Measurements from ENCODE around the gene ASF1B. TPM values are rescaled to one million over a fixed set of nuclear protein-coding genes. Genes with fewer than 3 reads are reported as not detected.

Gene ASF1B
- total and polyA plus RNA-seq, 4 donors: 2.4 to 5.9 (median 3.8) TPM

- Histone ChIP-seq H3K36me3 (ENCODE audit: control insufficient read depth in 4 of 4, insufficient read depth in 4 of 4, low read length in 4 of 4) (no peaks in the 10 kb centered on the region), H3K27ac (ENCODE audit: low read depth in 1 of 2, low read length in 1 of 2) (no peak overlapping the region), H3K9ac (ENCODE audit: insufficient read depth in 1 of 2, low read length in 2 of 2) (no peak overlapping the region), H3K9me3 (ENCODE audit: control insufficient read depth in 4 of 4, insufficient read depth in 3 of 4, low read length in 3 of 4) (no peaks in the 10 kb centered on the region), H3K27me3 (ENCODE audit: control insufficient read depth in 3 of 3, insufficient read depth in 3 of 3, low read length in 2 of 3) (no peaks in the 10 kb centered on the region), H3K4me3 (no peak overlapping the region), H3K4me1 (ENCODE audit: control insufficient read depth in 5 of 5, insufficient read depth in 5 of 5, low read length in 5 of 5) (peaks cover 0 to 24% (median 10%) of the 10 kb centered on the region in 5 donors)
- ATAC-seq (ENCODE audit: insufficient read depth, low FRiP score) (no peak), DNase-seq (no peak)
- no peak for TF ChIP-seq CTCF (IDR thresholded peaks at IDR 0.05; ENCODE audit: control extremely low read depth, extremely low read depth)
- WGBS, 2 donors: 82 to 84% methylated on average over 6 of the region's 6 CpGs
Observed at GRCh38 chr19:14145381-14145780, 9.0 kb upstream of the ASF1B start.

- ATAC-seq (ENCODE audit: insufficient read depth, low FRiP score): no peak
- no peak for DNase-seq
- TF ChIP-seq CTCF (IDR thresholded peaks at IDR 0.05; ENCODE audit: control extremely low read depth, extremely low read depth): no peak
- Histone ChIP-seq H3K36me3 (ENCODE audit: control insufficient read depth in 4 of 4, insufficient read depth in 4 of 4, low read length in 4 of 4) (no peaks in the 10 kb centered on the region), H3K9ac (ENCODE audit: insufficient read depth in 1 of 2, low read length in 2 of 2) (no peak overlapping the region), H3K9me3 (ENCODE audit: control insufficient read depth in 4 of 4, insufficient read depth in 3 of 4, low read length in 3 of 4) (no peaks in the 10 kb centered on the region), H3K27me3 (ENCODE audit: control insufficient read depth in 3 of 3, insufficient read depth in 3 of 3, low read length in 2 of 3) (no peaks in the 10 kb centered on the region), H3K27ac (ENCODE audit: low read depth in 1 of 2, low read length in 1 of 2) (no peak overlapping the region), H3K4me1 (ENCODE audit: control insufficient read depth in 5 of 5, insufficient read depth in 5 of 5, low read length in 5 of 5) (peaks cover 0 to 10% (median 3%) of the 10 kb centered on the region in 5 donors), H3K4me3 (no peak overlapping the region)
- WGBS, 2 donors: 89 to 90% methylated on average over 12 of the region's 12 CpGs
Observed at GRCh38 chr19:14142262-14143190, 6.1 kb upstream of the ASF1B start.

GRCh38 chr19:14141041-14141440, 4.7 kb upstream of the ASF1B start:
- Histone ChIP-seq H3K9me3 (ENCODE audit: control insufficient read depth in 4 of 4, insufficient read depth in 3 of 4, low read length in 3 of 4) (no peaks in the 10 kb centered on the region), H3K4me1 (ENCODE audit: control insufficient read depth in 5 of 5, insufficient read depth in 5 of 5, low read length in 5 of 5) (peaks cover 0 to 10% (median 5%) of the 10 kb centered on the region in 5 donors), H3K27me3 (ENCODE audit: control insufficient read depth in 3 of 3, insufficient read depth in 3 of 3, low read length in 2 of 3) (no peaks in the 10 kb centered on the region), H3K27ac (ENCODE audit: low read depth in 1 of 2, low read length in 1 of 2) (no peak overlapping the region), H3K36me3 (ENCODE audit: control insufficient read depth in 4 of 4, insufficient read depth in 4 of 4, low read length in 4 of 4) (no peaks in the 10 kb centered on the region), H3K9ac (ENCODE audit: insufficient read depth in 1 of 2, low read length in 2 of 2) (no peak overlapping the region), H3K4me3 (no peak overlapping the region)
- no peak for TF ChIP-seq CTCF (IDR thresholded peaks at IDR 0.05; ENCODE audit: control extremely low read depth, extremely low read depth)
- 95 to 97% methylated on average over 8 of the region's 8 CpGs for WGBS, 2 donors
- DNase-seq (no peak), ATAC-seq (ENCODE audit: insufficient read depth, low FRiP score) (no peak)

All from lung (tissue), 12 donors.